Neuron (in vitro differentiated cells): ENCODE data around the gene NUP210.

Experiments used
- H2AFZ ChIP-seq: one replicate; pipeline ENCODE4 v1.6.1; 2013; ENCODE audit warnings: low read depth, mild to moderate bottlenecking, inconsistent platforms, low read length, moderate library complexity
- H3K27me3 ChIP-seq: one replicate; pipeline ENCODE4 v1.6.1; 2013; ENCODE audit warnings: low read length; ENCODE audit not compliant: insufficient read depth
- H3K36me3 ChIP-seq: one replicate; pipeline ENCODE4 v1.6.1; 2013; ENCODE audit warnings: low read length; ENCODE audit not compliant: insufficient read depth
- H3K4me1 ChIP-seq: one replicate; pipeline ENCODE4 v1.6.1; 2013; ENCODE audit warnings: low read length; ENCODE audit not compliant: insufficient read depth
- H3K4me3 ChIP-seq: 2 replicates; pipeline ENCODE4 v1.5.1; 2013; ENCODE audit warnings: mild to moderate bottlenecking, low read length, moderate library complexity
- H3K9me3 ChIP-seq: one replicate; pipeline ENCODE4 v1.6.1; 2013; ENCODE audit warnings: low read length

Gene NUP210

GRCh38 chr3:13266651-13267362, 153.3 kb downstream of the NUP210 start:
- H2AFZ ChIP-seq = no peak overlapping the region
- peaks cover 3% of the 10 kb centered on the region for H3K9me3 ChIP-seq
- no peak overlapping the region for H3K4me3 ChIP-seq
- H3K4me1 ChIP-seq = no peaks in the 10 kb centered on the region
- H3K27me3 ChIP-seq = no peaks in the 10 kb centered on the region
- H3K36me3 ChIP-seq = no peaks in the 10 kb centered on the region
